ENCODE data around the gene TMC3.
A peak's percentile ranks its signal among the peaks of the same experiment; 100 is the strongest.

The TMC3 gene

DNA sequence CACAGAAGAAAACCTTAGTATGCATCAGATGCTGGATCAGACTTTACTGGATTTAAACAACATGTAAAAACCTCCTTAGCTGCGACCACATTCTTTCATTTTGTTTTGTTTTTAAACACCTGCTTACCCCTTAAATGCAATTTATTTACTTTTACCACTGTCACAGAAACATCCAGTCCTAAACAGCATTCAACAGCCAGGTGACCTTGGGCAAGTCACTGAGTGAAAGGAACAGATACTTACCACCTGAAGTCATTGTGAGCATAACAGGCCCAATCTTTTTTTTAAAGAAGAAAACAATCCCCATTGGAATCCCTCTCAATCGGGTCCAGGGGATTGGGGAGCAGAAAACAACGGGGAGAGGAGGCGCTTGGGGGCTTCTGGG is 50.5 kb downstream of the TMC3 start:
- H3K4me3 ChIP-seq (ENCODE audit: low read depth, low read length) = peak overlapping the region; percentile 86
- no peak for TF ChIP-seq CTCF (IDR thresholded peaks at IDR 0.05; ENCODE audit: borderline replicate concordance, insufficient read depth, low read depth, low read length)

DNA sequence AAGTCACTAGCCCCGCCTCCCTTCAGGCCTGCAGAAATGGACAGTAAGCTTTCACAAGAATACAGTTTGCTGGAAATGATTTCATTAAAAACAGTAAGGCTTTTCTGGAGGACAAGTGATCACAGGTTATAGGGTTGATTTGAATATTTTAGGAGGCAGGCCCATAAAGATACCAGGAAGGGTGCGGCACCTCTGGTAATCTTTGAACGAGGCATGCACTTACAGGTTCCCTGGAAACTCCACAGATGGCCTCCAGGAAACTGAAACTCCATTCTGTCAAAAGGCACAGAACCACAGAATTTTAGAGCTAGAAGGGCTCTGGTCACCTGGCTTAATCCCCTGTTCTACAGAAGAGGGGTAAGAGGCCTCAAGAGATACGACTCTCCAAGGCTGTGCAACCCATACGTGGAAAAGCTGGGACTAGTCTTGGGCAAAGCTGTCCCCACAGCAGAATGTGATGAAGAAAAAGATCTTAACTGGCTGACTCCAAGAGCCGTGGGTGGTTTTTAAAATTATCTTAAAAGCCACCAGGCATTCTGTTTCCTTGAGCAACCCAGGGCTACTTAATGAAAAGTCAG is 51.2 kb downstream of the TMC3 start:
- no peak for TF ChIP-seq CTCF (IDR thresholded peaks at IDR 0.05; ENCODE audit: borderline replicate concordance, insufficient read depth, low read depth, low read length)
- no peak overlapping the region for H3K4me3 ChIP-seq (ENCODE audit: low read depth, low read length)

GRCh38 chr15:81321667-81322066 is 52.3 kb downstream of the TMC3 start:
- TF ChIP-seq CTCF (IDR thresholded peaks at IDR 0.05; ENCODE audit: borderline replicate concordance, insufficient read depth, low read depth, low read length) = no peak
- H3K4me3 ChIP-seq (ENCODE audit: low read depth, low read length) = no peak overlapping the region

DNA sequence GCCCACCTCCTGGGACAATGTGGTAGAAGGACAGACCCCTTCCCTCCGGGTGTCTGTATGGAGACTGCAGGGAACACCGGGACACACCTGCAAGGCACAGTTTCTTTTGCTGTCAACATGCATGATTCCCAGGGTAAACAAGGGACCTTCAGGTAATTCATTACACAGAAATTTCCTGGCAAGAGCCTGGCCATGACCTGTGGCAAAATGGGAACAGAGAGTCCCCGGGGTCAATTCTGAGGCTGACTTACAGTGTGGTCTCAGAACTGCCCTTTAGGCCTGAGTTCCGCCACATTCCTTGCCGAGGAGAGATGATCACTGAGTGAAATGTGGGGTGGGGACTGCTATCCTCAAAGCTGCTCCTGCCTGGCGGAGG is 56.4 kb downstream of the TMC3 start:
- no peak overlapping the region for H3K4me3 ChIP-seq (ENCODE audit: low read depth, low read length)
- no peak for TF ChIP-seq CTCF (IDR thresholded peaks at IDR 0.05; ENCODE audit: borderline replicate concordance, insufficient read depth, low read depth, low read length)

DNA sequence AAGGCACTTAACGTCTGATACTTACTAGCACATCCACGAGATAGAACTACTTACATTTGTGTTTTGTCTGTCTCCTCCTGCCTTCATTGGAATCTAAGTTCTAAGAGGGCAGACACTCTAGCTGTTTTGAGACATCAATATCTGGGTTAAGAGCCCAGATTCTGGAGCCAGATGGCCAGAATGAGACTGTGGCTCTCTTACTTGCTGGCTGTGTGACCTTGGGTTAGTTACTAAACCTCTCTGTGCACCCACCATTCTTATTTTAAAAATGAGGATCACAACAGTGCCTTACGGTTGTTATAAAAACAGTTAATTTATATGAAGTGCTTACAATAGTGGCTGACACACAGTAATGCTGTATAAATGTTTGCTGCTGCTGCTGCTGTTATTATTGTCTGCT is 57.7 kb downstream of the TMC3 start:
- H3K4me3 ChIP-seq (ENCODE audit: low read depth, low read length) = no peak overlapping the region
- TF ChIP-seq CTCF (IDR thresholded peaks at IDR 0.05; ENCODE audit: borderline replicate concordance, insufficient read depth, low read depth, low read length) = no peak

DNA sequence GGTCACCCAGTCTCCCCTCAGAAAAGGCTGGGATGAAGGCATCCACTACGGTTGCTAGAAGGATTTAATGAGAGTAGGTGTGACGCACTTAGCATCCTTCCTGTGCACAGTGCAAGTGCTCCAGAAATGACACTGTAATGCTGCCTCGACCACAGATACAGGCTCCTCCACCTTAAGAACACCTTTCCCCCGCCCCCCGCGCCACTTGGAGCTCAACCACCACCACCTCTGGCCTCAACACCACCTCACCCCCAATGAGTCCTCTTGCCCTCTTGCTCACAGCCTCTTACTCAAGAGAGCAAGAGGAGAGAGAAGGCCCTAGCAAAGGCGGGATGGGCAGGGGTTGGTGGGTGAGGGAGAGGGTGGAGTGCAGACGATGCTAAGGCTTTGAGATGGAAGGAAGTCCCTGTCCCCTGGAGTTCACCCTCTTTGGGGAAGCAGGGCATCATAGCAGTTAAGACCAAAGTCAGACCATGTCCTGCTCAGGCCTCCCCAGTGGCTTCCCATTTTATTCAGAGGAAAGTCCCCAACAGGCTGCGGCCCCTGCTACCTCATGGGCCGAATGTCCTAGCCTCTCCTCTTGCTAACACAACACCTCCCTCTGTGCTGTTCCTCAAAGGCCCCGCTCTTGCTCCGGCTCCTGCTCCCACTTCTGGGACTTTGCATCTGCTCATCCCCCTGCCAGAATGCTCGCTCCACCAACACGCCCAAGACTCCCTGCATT is 58.4 kb downstream of the TMC3 start:
- no peak overlapping the region for H3K4me3 ChIP-seq (ENCODE audit: low read depth, low read length)
- TF ChIP-seq CTCF (IDR thresholded peaks at IDR 0.05; ENCODE audit: borderline replicate concordance, insufficient read depth, low read depth, low read length) = no peak

- no peak for TF ChIP-seq CTCF (IDR thresholded peaks at IDR 0.05; ENCODE audit: borderline replicate concordance, insufficient read depth, low read depth, low read length)
These were observed 59.6 kb downstream of the TMC3 start for GRCh38 chr15:81314378-81314777.

More at GRCh38 chr15:81314378-81314777, 59.6 kb downstream of the TMC3 start:
- no peak overlapping the region for H3K4me3 ChIP-seq (ENCODE audit: low read depth, low read length)
